Prostate gland (tissue), 2 donors: ENCODE measurements around the gene LPCAT1.

ENCODE experiments used
- CTCF ChIP-seq, 4 experiments: fragments of 200-600 bp in 2 of 4; fragments of 450-650 bp in 2 of 4; sonication (generic) in 2 of 4; IDR thresholded peaks; 1 replicate in 3 of 4; 2 replicates in 1 of 4; pipeline ENCODE4 v1.5.1; 2016 to 2019; ENCODE audit warnings: antibody characterized with exemption in 4 of 4, mild to moderate bottlenecking in 2 of 4, moderate library complexity in 2 of 4
- POLR2A ChIP-seq: fragments of 450-650 bp; IDR thresholded peaks from one replicate; pipeline ENCODE4 v1.6.1; 2016; ENCODE audit warnings: antibody characterized with exemption, mild to moderate bottlenecking

GRCh38 chr5:1503241-1504068 is 20.3 kb downstream of the LPCAT1 start:
- TF ChIP-seq CTCF (IDR thresholded peaks at IDR 0.05) (no peak), POLR2A (no peak)
